ENCODE data around the gene IL9R.
"Not testable (repeated sequence)": the region's sequence is repeated elsewhere in the genome, so short reads cannot be mapped to it uniquely, and the experiment has no call there.

IL9R gene

DNA sequence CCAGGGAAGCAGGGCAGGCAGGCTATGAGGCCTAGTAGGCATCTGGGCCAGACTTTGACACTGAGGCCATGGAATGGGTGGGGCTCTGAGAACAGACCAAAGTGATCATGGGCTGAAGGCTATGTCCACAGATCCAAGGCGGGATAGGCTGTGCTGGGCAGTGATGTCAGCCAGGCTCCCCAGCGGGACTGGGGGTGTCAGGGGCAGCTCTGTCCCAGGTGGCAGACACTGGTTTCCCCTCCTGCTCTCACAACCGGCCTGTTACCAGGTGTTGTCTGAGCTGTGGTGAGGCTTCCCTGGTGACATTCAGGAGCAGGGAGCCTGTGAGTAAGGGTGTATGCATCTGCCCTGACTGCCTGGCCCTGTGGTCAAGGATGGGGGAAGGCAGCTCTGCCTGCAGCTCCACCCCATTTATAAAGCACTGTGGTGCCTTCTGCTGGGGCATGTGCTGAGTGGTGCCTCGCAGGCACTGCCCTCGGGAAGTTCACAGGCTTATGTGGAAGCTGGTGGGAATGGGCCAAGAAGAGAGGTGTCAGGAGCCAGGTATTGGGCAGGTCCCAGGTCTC, 2.9 kb downstream of the IL9R start:
- H3K27me3 ChIP-seq (ENCODE audit: control insufficient read depth, insufficient read depth, low read length), result no peaks in the 10 kb centered on the region
- H3K9ac ChIP-seq (ENCODE audit: low read length), result no peak overlapping the region
- H3K27ac ChIP-seq (ENCODE audit: low read depth, low read length), result no peak overlapping the region
- H3K36me3 ChIP-seq (ENCODE audit: control insufficient read depth, insufficient read depth, low read length), result no peaks in the 10 kb centered on the region
- H3K4me3 ChIP-seq (ENCODE audit: low read length), result no peak overlapping the region
- no peaks in the 10 kb centered on the region for H3K4me1 ChIP-seq (ENCODE audit: control insufficient read depth, insufficient read depth, low read length)

DNA sequence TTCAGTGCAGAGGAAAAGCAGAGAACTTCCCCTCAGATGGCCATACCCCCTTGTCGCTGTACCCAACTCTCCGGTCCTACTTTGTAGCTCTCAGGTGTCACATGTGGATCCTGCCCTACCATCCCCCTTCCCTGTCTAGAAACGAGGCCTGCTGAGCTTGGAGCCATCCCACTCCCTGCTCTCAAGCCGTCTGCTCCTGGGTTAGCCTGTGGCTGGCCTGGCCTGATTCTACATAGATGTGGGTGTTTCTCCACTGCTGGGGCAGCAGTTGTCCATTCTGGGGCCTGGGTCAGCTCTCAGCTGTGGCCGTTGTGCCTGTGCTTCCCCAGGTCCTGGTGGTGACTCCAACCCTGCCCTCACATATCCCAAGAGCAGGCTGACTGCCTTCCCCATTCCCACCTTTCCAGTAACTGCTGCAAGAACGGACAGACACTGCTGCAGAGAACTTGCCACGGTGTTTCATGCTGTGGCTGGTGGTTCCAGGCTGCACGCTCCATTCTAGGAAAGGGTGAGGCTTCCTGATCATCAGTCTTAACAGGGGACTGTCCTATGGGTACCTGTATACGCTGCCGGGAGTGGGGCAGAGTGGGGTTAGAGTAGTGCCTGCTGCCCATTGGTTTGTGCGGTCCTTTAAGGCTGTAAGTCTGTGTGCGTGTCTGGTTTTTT, 3.6 kb downstream of the IL9R start:
- Histone ChIP-seq H3K9ac (ENCODE audit: low read length) (no peak overlapping the region), H3K27ac (ENCODE audit: low read depth, low read length) (no peak overlapping the region), H3K27me3 (ENCODE audit: control insufficient read depth, insufficient read depth, low read length) (no peaks in the 10 kb centered on the region), H3K4me1 (ENCODE audit: control insufficient read depth, insufficient read depth, low read length) (no peaks in the 10 kb centered on the region), H3K36me3 (ENCODE audit: control insufficient read depth, insufficient read depth, low read length) (no peaks in the 10 kb centered on the region), H3K4me3 (ENCODE audit: low read length) (no peak overlapping the region)

DNA sequence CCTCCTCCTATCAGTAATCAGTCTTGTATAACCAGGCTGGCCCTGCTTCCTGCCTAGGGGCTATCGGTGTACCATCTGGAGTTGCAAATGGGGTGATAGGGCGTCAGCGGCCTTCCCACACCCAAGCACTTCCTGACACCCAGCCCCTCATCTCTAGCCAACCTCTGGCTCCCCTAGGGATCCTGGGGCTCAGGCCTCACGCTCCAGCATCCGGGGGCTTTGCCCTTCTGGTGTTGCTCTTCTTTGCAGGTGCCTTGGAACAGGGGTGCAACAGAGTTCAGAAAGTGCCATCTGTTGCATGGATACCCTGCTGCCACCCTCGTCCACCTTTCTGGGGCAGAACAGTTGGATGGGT, 4.1 kb downstream of the IL9R start:
- Histone ChIP-seq H3K4me1 (ENCODE audit: control insufficient read depth, insufficient read depth, low read length) (no peaks in the 10 kb centered on the region), H3K4me3 (ENCODE audit: low read length) (no peak overlapping the region), H3K27me3 (ENCODE audit: control insufficient read depth, insufficient read depth, low read length) (no peaks in the 10 kb centered on the region), H3K27ac (ENCODE audit: low read depth, low read length) (no peak overlapping the region), H3K36me3 (ENCODE audit: control insufficient read depth, insufficient read depth, low read length) (no peaks in the 10 kb centered on the region), H3K9ac (ENCODE audit: low read length) (no peak overlapping the region)

DNA sequence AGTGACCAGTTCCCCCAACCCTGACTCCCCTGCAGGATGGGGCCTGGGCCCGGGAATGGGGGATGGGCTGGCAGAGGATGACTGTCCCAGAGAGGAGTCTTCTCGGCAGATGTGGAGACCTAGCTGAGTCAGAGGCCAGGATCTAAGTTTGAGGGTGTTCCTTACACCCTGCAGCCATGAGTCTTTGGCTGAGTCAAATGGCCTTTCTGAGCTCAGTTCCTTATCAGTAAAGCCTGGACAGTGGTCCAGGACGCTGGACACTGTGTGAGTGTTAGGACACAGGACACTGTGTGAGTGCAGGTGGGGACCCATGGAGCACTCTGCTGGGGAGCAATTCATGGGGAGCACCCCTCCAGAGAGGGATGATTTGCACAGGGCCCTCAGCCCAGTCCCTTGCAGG, 5.0 kb downstream of the IL9R start:
- Histone ChIP-seq H3K27me3 (ENCODE audit: control insufficient read depth, insufficient read depth, low read length) (no peaks in the 10 kb centered on the region), H3K4me3 (ENCODE audit: low read length) (no peak overlapping the region), H3K4me1 (ENCODE audit: control insufficient read depth, insufficient read depth, low read length) (no peaks in the 10 kb centered on the region), H3K9ac (ENCODE audit: low read length) (no peak overlapping the region), H3K36me3 (ENCODE audit: control insufficient read depth, insufficient read depth, low read length) (no peaks in the 10 kb centered on the region), H3K27ac (ENCODE audit: low read depth, low read length) (no peak overlapping the region)

DNA sequence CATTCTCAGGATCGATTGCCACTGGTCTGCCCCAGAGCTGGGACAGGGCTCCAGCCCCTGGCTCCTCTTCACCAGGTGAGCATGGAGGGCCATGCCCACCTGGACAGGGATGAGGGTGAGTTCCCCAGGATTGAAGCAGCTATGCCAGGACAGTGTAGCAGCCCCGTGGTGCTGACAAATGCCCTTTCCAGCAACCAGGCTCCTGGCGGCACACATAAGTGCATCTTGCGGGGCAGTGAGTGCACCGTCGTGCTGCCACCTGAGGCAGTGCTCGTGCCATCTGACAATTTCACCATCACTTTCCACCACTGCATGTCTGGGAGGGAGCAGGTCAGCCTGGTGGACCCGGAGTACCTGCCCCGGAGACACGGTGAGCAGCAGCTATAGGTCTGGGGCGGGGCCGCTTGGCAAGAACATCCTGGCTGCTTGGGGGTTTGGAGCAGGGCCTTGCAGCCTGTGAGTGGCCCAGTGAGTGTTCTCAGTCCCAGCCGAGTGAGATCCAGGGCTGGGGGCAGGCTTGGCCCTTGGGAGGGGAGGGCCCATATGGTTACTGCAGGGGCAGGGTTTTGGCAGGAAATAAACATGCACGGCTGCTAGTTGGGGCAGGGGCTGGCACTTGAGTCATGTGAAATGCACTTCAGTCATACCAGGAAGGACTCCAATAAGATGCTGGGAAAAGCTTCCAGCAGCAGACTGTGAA, 6.1 kb downstream of the IL9R start:
- Histone ChIP-seq H3K27ac (ENCODE audit: low read depth, low read length) (no peak overlapping the region), H3K9ac (ENCODE audit: low read length) (no peak overlapping the region), H3K4me1 (ENCODE audit: control insufficient read depth, insufficient read depth, low read length) (no peaks in the 10 kb centered on the region), H3K4me3 (ENCODE audit: low read length) (no peak overlapping the region), H3K27me3 (ENCODE audit: control insufficient read depth, insufficient read depth, low read length) (no peaks in the 10 kb centered on the region), H3K36me3 (ENCODE audit: control insufficient read depth, insufficient read depth, low read length) (no peaks in the 10 kb centered on the region)

DNA sequence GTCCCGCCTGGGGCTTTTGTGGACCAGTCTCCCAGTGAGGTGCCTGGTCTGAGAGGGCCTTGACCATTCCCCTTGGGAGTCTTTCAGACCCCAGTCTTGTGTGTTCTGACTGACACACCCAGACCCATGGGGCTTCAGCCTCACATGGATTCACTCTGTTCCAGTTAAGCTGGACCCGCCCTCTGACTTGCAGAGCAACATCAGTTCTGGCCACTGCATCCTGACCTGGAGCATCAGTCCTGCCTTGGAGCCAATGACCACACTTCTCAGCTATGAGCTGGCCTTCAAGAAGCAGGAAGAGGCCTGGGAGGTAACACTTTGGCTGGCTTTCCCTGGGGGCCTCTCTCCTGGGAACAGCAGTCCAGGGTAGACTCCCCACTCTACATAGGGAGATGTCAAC, 6.8 kb downstream of the IL9R start:
- H3K27ac ChIP-seq (ENCODE audit: low read depth, low read length), result no peak overlapping the region

DNA sequence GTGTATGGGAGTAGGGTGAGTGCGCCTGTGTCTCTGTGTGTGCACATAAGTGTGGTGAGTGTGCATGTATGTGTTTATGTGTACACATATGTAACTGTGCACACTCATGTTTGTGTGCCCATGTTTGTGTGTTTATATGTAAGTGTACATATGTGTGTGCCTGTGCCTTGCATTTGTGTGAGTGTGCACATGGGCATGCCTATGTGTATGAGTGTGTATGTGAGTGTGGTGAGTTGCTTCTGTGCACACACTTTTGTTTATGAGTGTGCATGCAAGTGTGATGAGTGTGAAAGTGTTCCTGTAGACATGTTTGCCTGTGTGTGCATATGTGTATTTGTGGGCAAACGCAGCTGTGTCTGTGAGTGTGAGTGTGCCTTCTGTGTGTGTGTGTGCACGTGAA, 7.2 kb downstream of the IL9R start:
- no peak overlapping the region for H3K27ac ChIP-seq (ENCODE audit: low read depth, low read length)
- H3K36me3 ChIP-seq (ENCODE audit: control insufficient read depth, insufficient read depth, low read length), result no peaks in the 10 kb centered on the region
- no peaks in the 10 kb centered on the region for H3K27me3 ChIP-seq (ENCODE audit: control insufficient read depth, insufficient read depth, low read length)
- H3K4me1 ChIP-seq (ENCODE audit: control insufficient read depth, insufficient read depth, low read length), result no peaks in the 10 kb centered on the region
- no peak overlapping the region for H3K4me3 ChIP-seq (ENCODE audit: low read length)
- no peak overlapping the region for H3K9ac ChIP-seq (ENCODE audit: low read length)

More for the DNA sequence above, 6.8 kb downstream of the IL9R start:
- no peak overlapping the region for H3K4me3 ChIP-seq (ENCODE audit: low read length)
- H3K27me3 ChIP-seq (ENCODE audit: control insufficient read depth, insufficient read depth, low read length), result no peaks in the 10 kb centered on the region
- H3K9ac ChIP-seq (ENCODE audit: low read length), result no peak overlapping the region
- no peaks in the 10 kb centered on the region for H3K4me1 ChIP-seq (ENCODE audit: control insufficient read depth, insufficient read depth, low read length)
- no peaks in the 10 kb centered on the region for H3K36me3 ChIP-seq (ENCODE audit: control insufficient read depth, insufficient read depth, low read length)

DNA sequence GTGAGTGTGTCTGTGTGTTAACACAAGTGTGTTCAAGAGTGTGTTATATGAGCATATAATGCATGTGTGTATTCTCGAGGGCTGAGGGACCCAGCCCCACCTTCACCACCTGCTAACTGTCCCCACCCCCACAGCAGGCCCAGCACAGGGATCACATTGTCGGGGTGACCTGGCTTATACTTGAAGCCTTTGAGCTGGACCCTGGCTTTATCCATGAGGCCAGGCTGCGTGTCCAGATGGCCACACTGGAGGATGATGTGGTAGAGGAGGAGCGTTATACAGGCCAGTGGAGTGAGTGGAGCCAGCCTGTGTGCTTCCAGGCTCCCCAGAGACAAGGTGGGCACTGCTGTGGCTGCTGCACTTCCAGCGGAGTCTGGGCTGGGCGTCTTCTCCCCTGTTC, 7.6 kb downstream of the IL9R start:
- H3K36me3 ChIP-seq (ENCODE audit: control insufficient read depth, insufficient read depth, low read length), result no peaks in the 10 kb centered on the region
- no peaks in the 10 kb centered on the region for H3K4me1 ChIP-seq (ENCODE audit: control insufficient read depth, insufficient read depth, low read length)
- H3K27me3 ChIP-seq (ENCODE audit: control insufficient read depth, insufficient read depth, low read length), result no peaks in the 10 kb centered on the region
- H3K4me3 ChIP-seq (ENCODE audit: low read length), result no peak overlapping the region
- no peak overlapping the region for H3K27ac ChIP-seq (ENCODE audit: low read depth, low read length)
- no peak overlapping the region for H3K9ac ChIP-seq (ENCODE audit: low read length)

DNA sequence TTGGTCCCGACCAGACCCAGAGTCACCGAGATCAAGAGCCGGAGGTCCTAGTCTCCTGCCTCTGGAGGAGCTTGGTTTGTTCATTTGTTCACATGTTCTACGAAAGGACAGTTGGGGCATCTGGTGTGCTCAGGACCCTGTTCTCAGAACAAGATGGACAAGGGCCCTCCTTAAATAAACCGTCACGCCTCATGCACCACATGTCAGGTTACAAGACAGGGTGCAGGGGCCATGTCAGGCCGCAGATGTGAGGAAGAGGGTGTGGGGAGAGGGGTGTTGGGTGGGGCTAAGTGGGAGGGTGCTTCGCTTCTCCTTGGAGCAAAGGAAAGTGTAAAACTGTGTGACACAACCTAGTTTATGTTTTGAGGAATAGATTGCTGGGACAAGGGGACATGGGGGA, 9.0 kb downstream of the IL9R start:
- not testable (repeated sequence) for H3K4me1 ChIP-seq (ENCODE audit: control insufficient read depth, insufficient read depth, low read length); H3K27me3 ChIP-seq (ENCODE audit: control insufficient read depth, insufficient read depth, low read length); H3K27ac ChIP-seq (ENCODE audit: low read depth, low read length); H3K36me3 ChIP-seq (ENCODE audit: control insufficient read depth, insufficient read depth, low read length); H3K4me3 ChIP-seq (ENCODE audit: low read length); H3K9ac ChIP-seq (ENCODE audit: low read length)

DNA sequence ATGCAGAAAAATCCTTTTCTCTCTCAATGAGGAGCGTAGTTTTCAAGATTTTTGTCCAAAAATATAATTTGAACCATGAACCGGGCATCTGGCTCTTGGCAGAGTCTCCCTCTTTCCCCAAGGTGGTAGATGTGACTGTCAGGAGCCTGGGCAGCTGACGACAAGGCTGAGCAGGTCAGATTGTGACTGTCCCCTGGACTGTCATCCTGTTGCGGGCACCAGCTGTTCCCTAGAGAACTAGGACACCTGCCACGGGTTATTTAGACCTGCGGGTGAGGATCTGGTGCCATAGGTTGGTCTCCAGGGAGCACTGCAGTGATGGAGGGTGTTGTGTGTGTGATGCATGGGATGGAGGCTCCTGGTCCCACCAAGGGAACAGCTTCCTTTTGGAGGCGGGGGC, 10.9 kb downstream of the IL9R start:
- H3K27me3 ChIP-seq (ENCODE audit: control insufficient read depth, insufficient read depth, low read length); H3K27ac ChIP-seq (ENCODE audit: low read depth, low read length); H3K4me3 ChIP-seq (ENCODE audit: low read length); H3K9ac ChIP-seq (ENCODE audit: low read length); H3K4me1 ChIP-seq (ENCODE audit: control insufficient read depth, insufficient read depth, low read length); H3K36me3 ChIP-seq (ENCODE audit: control insufficient read depth, insufficient read depth, low read length): not testable (repeated sequence)

DNA sequence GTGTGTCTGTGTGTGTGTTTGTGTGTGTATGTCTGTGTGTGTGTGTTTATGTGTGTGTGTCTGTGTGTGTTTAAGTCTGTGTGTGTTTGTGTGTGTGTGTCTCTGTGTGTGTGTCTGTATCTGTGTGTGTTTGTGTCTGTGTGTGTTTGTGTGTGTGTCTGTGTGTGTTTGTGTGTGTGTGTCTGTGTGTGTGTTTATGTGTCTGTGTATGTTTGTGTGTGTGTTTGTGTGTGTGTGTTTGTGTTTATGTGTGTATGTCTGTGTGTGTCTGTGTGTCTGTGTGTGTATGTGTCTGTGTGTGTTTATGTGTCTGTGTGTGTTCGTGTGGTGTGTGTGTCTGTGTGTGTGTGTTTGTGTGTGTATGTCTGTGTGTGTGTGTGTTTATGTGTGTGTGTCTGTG, 11.4 kb downstream of the IL9R start:
- Histone ChIP-seq H3K27ac (ENCODE audit: low read depth, low read length) (no peak overlapping the region), H3K27me3 (ENCODE audit: control insufficient read depth, insufficient read depth, low read length) (no peaks in the 10 kb centered on the region), H3K9ac (ENCODE audit: low read length) (no peak overlapping the region), H3K4me1 (ENCODE audit: control insufficient read depth, insufficient read depth, low read length) (no peaks in the 10 kb centered on the region), H3K36me3 (ENCODE audit: control insufficient read depth, insufficient read depth, low read length) (no peaks in the 10 kb centered on the region), H3K4me3 (ENCODE audit: low read length) (no peak overlapping the region)

DNA sequence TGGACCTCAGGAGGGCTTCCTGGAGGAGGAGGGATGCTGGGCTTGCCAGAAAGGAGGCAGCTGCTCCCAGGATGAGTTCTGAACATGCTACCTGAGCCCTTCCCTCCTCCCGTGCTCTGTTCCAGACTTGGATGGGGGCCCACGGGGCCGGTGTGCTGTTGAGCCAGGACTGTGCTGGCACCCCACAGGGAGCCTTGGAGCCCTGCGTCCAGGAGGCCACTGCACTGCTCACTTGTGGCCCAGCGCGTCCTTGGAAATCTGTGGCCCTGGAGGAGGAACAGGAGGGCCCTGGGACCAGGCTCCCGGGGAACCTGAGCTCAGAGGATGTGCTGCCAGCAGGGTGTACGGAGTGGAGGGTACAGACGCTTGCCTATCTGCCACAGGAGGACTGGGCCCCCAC, 12.2 kb downstream of the IL9R start:
- H3K4me3 ChIP-seq (ENCODE audit: low read length); H3K9ac ChIP-seq (ENCODE audit: low read length); H3K4me1 ChIP-seq (ENCODE audit: control insufficient read depth, insufficient read depth, low read length); H3K27me3 ChIP-seq (ENCODE audit: control insufficient read depth, insufficient read depth, low read length); H3K36me3 ChIP-seq (ENCODE audit: control insufficient read depth, insufficient read depth, low read length); H3K27ac ChIP-seq (ENCODE audit: low read depth, low read length): not testable (repeated sequence)

All from rectal smooth muscle tissue (tissue), 1 donor.